ENCODE results near the gene TRUB1.
"Not testable (repeated sequence)": the region's sequence is repeated elsewhere in the genome, so short reads cannot be mapped to it uniquely, and the experiment has no call there.

TRUB1 gene

DNA sequence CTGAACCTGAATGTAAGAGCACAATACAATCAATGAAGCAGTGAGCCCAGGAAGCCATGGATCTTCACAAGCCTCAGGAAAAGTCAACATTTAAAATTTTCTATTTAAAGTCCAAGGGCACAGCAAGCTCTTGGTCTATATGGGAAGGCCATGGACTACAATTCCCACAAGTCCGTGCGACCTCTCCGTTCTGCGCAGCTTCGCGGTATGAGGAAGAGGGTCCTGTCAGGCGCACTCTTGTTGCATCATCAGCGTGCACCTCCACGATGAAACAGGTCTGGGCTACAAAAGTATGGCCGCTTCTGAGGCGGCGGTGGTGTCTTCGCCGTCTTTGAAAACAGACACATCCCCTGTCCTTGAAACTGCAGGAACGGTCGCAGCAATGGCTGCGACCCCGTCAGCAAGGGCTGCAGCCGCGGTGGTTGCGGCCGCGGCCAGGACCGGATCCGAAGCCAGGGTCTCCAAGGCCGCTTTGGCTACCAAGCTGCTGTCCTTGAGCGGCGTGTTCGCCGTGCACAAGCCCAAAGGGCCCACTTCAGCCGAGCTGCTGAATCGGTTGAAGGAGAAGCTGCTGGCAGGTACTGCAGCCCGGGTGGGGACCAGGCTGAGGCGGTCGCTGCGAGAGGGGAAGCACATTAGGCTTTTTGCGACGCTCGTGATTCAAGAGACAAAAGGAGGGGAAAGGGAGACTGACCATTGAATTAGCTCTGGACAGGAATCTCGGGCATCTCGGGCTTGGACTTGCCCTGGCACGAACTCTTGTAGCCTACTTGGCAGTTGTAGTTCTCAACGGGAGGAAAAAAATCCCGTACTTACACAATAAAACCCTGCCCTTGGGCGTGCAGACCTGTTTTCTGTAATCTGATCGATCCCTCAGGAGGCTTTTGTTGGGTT lies at the start of gene TRUB1:
TRUB1 (plus strand) TSS at position 234 of the 894 bp plus-strand sequence; CDS start at position 293, 59 bp downstream.
- DNase-seq (ENCODE audit: low read depth): peak; percentile 77

DNA sequence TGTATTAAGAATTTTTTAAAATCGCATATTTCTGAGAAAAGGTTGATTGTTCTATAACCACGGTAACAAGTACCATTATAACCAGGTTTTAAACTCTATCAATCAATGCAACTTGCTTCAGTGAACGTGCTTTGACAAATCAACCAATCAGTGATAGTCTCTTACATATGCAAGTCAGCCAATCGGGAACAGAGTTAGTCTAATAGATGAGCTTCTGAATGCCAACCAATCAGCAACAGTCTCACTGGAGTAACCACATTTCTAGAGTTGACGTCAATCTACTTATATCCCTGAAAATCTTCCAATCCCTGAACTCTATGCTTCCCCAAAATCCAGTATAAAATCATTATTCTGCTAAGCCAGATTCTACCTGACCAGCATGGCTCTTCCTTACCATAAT lies 44.7 kb upstream of the TRUB1 start:
- no peak for DNase-seq (ENCODE audit: low read depth)

DNA sequence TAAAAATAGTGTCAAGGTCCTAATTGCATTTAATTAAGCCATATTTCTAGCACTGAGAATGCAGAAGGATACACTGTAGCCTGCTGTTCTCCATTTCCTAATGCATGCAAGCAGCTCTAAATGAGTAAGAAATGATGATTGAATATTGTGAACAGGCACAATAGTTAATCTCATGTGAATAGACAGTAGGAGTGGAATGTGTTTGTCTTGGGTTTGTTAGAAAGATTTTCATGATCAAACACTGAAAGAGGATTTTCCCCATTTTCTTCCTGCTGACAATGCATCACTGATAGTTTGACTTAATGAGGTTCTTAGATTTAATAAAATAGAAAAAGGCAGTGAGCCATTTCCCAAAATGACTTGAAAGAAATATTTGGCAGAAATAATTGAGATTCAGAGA lies 43.1 kb upstream of the TRUB1 start:
- no peak for DNase-seq (ENCODE audit: low read depth)

DNA sequence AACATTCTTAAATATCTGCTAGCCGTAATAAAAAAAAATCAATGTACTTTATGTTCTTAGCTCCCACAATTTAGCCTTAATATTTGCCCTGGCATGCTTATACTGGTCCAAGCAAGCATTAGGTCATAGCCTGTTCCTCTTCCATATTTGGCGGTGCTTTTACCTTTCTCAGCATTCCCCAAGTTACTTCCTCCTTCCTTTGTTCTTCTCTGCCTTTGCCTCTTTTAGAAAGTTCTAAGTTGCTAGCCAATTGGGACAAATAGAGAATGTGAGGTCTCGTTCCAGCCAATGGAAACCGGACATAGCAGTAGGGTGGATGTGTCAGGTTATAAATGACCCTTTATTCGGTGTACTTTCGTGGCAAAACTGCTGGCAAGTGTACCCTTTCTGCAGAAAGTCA lies 41.0 kb upstream of the TRUB1 start:
- not testable (repeated sequence) for DNase-seq (ENCODE audit: low read depth)

DNA sequence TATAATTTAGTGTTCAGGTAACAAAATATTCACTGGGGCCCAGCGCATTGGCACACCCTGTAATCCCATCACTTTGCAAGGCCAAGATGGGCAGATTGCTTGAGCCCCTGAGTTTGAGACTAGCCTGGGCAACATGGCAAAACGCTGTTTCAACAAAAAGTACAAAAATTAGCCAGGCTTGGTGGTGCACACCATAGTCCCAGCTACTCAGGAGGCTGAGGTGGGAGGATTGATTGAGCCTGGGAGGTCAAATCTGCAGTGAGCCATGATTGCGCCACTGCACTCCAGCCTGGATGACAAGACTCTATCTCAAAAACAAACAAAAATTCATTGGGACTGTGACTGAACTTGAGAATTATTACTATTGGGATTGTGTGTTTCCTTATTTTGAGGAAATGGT lies 40.4 kb upstream of the TRUB1 start:
- DNase-seq (ENCODE audit: low read depth): no peak

DNA sequence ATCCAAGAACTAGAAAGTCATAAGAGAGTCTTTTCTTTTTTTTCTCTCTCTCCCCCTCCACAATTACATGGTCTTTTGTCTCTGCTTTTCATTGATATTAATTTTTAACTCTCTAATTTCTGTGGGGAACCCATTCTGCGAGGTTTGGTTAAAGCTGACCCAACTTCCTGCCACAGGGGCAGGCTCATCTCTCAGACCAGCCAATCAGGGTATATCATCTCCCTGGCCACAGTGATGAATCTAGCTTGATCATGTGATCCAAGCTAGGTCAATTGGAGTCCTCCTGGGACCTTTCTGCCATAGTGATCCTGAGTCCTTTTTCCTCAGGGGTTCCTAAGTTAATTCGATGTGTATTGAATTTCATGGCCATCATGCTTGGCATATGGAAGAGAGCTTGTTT lies 38.0 kb upstream of the TRUB1 start:
- DNase-seq (ENCODE audit: low read depth): no peak

DNA sequence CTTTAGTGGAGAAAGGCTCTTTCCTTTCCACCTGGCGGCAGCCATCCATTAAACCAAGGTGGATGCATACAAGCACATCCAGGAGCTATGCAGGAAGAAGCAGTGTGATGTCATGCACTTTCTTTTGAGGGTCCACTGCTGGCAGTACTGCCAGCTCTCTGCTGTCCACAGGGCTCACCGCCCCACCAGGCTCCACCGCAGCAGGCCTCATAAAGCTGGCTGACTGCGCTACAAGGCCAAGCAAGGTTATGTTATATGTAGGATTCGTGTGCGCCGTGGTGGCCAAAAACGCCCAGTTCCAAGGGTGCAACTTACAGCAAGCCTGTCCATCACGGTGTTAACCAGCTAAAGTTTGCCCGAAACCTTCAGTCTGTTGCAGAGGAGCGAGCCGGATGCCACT lies 37.3 kb upstream of the TRUB1 start:
- no peak for DNase-seq (ENCODE audit: low read depth)

DNA sequence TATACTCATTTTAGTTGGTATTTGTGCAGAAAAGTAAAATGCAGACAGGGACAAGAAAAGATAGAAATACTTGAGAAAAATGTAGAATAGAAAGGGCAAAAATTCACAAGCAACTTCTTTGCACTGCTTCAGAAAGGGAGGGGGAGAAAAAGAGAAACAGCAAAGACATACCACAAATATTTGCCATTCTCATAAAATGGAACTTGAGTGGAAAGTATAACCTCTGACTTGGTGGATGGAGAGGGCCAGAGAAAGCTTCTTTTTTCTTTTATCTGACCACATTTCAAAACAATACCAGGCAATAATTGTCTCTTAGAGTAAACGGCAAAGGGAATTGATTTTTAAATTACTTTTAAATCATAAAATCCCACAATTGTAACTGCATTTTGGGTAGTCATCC lies 35.8 kb upstream of the TRUB1 start:
- peak; percentile 21 for DNase-seq (ENCODE audit: low read depth)

DNA sequence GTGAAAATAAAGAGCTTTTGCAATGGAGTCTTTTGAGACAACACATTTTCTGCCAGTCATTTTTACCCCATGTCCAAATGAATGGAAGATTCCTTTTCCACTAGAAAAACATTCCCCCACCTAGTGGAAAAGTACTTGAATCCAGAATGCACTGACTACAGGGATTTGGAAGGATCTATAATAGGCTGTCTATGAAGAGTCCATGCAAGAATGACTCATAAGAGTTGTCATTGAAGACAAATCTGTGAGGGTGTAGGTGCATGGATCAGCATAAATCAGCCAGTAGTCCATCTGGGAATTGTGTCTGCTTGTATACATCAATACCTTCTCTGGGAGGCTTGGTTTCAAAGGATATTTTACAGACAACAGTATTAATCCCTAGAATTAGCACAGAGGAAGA lies 32.5 kb upstream of the TRUB1 start:
- DNase-seq (ENCODE audit: low read depth): peak; percentile 11

DNA sequence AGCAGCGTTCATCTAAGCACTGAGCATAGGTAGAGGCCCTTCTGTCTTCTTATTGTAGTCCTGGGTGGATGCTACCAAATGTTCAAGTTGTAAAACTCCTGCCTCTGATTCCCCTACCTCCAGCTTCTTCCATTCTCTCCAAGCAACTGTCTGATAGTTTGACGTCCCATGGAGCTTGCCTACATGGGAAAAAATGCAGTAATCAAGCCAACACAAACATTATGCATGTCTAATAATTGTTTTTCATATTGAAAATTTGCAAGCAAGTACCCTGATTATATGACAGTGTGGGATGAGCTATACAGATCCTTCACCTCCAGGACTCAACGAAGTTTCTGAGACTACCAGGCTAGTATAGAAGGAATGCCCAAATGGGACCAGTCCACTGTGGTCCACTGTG lies 31.0 kb upstream of the TRUB1 start:
- DNase-seq (ENCODE audit: low read depth): no peak

DNA sequence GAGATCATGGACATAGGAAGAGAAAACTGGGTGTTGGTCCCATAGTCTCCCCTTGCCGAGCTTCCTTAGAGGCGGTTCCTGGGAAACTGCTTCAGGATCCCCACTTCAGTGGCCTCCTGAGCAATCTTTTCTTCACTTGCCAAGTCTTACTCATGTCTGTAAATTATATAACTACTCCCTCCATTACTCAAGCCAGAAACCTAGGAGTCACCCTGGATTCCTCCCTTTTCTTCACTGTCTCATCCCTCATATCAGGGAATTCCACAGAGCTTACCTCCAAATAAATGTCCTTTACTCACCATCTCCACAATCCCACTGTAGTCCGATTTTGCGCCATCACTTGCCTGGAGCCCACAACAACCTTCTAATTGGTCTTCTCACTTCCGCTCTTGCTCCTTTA lies 29.1 kb upstream of the TRUB1 start:
- DNase-seq (ENCODE audit: low read depth): no peak

DNA sequence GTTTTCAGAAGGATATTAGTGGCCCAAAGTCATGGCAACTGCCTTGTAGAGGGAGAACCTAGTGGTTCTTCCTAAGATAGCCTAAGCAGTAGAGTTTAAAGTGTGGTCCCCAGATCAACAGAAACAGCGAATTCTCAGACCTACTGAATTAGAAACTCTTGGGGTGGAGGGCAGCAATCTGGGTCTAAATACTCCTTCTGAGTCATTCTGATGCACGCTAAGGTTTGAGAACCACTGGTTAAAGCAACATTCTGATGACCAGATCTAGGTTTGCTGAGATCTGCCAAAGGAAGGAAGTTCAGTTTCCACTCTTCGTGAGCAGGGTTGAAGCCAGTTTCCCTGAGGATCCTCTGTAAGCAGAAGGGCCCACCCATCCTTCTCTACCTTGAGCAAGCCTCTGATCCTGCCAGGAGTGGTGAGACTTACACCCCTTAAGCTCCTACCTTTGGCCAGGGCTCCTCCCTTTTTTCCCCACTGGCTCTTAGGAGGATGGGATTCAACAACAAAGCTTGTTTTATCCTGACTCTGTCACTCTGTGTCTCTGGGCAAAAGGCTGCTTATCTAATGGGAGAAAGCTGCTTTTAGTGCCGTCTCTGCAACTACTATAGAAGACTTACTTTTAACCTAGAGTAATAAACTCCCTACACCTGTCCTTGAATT lies 26.8 kb upstream of the TRUB1 start:
- no peak for DNase-seq (ENCODE audit: low read depth)

DNA sequence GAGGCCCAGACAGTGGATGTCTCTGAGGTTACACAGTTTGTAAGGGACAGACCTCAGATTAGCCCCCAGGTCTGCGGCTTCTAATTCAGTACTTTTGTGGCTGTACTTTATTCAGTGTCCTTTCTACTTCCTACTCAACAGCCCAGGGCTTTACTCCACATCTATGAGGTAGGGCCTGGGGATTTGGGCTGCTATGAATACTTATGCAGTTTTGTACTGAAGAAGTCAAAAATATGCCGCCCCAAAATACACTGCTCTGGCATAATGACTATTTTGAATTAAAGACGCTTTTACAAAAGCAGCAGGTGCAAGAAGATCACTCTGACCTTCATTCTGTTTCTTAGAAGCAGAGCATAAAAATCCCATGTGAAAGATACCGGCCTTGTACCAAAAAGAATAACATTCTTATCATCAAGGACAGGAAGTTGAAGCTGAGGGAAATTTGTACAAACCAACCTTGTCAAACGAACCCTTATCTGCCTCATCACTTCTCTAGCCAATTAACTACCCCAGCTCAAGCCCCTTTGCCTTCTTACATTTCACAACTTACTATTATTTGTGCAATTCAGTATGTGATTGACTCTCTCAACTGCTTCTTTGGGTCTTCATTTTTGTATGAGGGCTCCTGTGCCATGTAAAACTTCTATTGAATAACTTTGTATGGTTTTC lies 26.1 kb upstream of the TRUB1 start:
- DNase-seq (ENCODE audit: low read depth): no peak

DNA sequence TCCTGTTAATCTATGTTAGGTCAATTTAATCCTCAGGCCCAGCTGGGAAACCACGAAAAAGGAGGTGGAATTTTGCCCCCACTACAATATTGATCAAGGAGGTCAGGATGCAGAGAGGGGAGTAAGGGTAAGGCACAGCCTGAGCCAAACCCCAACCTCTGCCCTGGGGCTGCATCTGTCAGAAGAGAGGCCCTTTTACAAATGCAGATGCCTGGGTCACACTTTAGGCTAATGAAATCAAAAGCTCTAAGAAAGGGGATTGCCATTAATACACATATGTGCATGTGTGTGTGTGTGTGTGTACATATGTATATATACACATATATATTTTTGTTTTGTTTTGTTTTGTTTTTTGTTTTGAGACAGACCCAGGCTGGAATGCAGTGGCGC lies 25.5 kb upstream of the TRUB1 start:
- DNase-seq (ENCODE audit: low read depth): no peak

DNA sequence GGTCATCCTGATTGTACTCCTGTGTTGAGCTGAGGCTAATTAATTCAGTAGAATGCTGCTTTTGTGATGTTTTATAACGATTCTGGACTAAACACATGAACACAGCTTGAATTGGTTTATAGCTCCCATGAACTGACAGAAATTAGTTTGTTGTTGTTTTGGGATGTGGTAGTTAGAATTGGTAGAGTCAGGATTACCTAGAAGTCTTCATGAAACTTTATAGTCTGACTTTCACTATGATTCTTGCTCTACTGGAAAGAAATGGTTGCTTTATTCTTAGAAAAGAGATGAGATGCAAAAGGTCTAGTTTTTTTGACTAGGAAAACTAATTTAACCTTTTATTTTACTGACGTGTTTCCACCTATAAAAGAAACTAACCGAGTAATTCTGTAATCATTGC lies 23.4 kb upstream of the TRUB1 start:
- no peak for DNase-seq (ENCODE audit: low read depth)

DNA sequence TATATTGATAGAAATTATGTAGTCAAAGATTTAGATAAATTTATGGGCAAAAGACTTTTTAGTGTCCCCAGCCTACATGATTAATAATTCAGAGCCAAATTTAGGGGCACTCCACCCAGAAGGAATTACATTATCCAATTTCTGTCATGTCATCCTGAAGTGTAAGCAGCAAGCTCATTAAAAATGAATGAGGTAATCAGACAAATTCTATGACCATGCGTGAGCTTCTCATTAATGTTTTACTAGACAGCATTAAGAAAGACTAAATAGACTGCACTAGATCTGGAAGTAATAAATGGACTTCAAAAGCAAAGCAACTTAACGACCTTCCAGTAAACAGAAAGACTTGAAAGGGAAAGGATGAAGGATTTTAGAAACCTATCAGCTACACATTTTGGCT lies 22.7 kb upstream of the TRUB1 start:
- no peak for DNase-seq (ENCODE audit: low read depth)

DNA sequence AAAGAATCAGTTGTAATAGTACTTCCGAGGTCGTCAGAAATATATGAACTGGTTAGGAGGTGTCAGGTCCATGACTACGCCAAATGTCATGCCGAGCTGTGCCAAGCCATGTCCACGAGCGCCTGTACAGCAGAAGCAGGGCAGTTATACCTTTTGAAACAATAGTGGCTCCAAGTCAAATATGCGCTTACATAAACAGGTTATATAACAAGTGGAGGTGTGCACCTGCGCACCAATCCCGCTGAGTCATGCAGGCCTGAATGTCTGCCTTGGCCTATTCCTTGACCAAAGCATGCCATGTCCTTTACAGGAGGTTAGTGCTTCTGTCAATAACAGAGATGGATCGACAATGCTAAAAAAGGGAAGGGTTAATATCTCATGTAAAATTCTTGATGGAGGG lies 21.3 kb upstream of the TRUB1 start:
- no peak for DNase-seq (ENCODE audit: low read depth)

DNA sequence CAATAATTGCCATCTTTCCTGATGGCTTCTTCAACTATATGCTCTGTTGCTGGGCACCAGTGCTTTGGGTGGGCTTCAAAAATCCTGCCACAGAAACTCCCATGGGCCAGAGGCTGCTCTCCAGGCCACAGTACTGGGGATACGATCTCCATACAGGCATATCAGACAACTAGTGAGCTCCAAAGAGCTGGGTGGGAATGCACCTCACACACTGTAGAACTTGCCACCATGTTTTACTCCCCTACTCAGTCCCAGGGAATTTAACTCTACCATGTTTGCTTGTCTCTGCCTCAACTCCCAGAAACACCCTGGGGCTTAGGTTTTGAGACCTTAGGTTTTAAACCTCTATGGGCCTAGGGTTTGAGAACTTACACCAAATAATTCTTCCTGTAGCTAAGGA lies 20.5 kb upstream of the TRUB1 start:
- no peak for DNase-seq (ENCODE audit: low read depth)

DNA sequence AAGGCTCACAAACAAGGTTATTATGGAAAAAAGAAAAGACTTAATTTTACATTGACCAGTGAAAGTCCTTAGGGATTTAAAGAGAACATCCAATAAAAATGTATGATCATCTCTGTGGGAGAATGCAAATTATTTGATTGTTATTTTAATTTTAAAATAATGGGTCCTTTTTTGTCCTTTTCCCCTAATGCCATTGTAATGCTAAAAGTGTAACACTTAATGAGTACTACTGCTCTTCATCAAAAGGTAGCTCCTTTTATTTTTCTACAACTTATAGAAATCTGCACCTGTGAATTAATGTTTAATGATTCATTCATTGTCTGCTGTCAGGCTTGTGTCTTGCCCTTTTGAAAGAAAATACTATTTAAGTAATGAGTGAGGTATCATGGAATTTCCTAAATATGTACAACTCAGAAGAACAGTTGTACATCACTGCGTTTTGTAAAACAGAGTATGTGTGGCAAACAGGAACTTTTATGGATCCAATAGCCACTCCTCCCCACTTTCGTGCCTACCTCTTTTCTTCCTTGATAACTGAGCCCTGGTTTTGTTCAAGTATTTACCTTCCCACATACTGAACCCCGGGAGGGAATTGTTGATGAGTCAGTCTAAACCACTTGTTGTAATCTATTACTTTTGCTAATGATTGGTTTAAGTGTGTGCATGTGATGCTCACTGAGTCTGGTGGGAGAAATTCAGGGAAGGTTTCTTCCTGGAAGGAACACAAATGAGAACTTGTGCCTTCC lies 19.9 kb upstream of the TRUB1 start:
- DNase-seq (ENCODE audit: low read depth): no peak

DNA sequence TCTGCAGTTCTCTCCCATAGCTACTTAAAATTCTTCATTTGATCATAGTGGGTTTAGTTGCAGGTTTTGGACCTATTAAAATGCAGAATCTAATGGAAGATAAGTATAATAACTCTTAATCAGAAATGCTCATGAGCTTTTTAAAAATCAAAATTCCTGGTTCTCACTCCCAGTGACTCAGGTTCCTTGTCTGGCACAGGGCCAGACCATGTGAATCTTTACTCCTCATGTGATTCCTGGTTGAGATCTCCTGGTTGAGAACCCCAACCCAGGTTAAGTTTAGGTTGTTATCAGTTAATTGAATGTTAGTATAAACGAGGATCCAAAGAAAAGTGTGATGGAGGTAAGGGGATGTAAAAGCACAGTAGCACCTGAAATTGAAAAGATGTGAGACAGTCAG lies 17.5 kb upstream of the TRUB1 start:
- no peak for DNase-seq (ENCODE audit: low read depth)

DNA sequence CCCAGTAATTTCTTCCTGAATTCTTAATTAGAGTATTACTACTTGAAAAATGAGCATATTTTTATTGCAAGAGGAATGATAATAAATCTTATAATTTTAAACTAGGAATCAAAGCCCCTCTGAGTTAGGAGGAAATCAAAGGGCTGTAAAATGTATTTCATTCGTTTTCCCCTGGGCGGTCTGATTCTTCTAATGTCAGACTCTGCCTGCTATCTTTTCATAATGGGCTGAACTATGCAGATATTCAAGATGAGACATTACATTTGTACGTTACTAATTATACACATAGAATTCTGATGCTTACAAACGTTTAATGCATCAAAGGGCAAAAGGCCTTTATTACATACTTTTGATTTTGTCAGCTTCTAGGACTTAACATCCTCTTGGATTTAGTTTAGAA lies 16.0 kb upstream of the TRUB1 start:
- no peak for DNase-seq (ENCODE audit: low read depth)

DNA sequence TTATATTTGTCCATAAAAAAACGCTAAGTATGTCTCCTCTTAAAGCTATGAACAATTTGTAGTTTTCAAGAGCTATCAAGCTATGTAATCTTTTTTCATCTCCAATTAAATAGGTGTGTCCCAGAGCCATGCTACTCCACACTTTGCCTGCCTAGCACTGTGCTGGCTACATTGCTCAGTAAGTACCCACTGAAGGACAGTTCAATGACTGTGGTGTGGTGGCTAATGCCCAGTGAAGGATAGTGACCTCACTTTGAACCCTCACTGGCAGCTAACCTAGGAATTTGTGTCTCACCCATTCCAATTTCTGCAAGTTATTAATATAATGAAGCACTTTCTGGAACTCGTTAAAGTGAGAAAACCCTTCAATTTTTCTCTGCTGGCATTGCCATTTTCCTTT lies 14.4 kb upstream of the TRUB1 start:
- no peak for DNase-seq (ENCODE audit: low read depth)

All from GM04503 (cell line).